Activated gamma-delta T cell treated with anti-CD3 and anti-CD28 coated beads, Interleukin-2, amount 50 U/mL, for 16 hours (primary cell): ENCODE data around the gene SIRT7.
A peak's percentile ranks its signal among the peaks of the same experiment; 100 is the strongest.

Source experiments
- DNase-seq: peaks from one replicate; pipeline ENCODE4 v3.0.0-alpha.2; 2020; ENCODE audit warnings: low read depth

SIRT7 gene

GRCh38 chr17:81931557-81932332 is 13.8 kb upstream of the SIRT7 start:
- no peak for DNase-seq

- no peak for DNase-seq
Observed at GRCh38 chr17:81931189-81931556, 13.2 kb upstream of the SIRT7 start.

- DNase-seq: no peak
Observed at GRCh38 chr17:81930142-81931125, 12.5 kb upstream of the SIRT7 start.

GRCh38 chr17:81929253-81930141 is 11.5 kb upstream of the SIRT7 start:
- no peak for DNase-seq

GRCh38 chr17:81928544-81929252 is 10.7 kb upstream of the SIRT7 start:
- DNase-seq: no peak

- DNase-seq: peak; percentile 82
Observed at GRCh38 chr17:81927653-81928543, 9.9 kb upstream of the SIRT7 start, which contains the start of gene MAFG. MAFG (minus strand) TSS chr17:81927735; CDS start chr17:81923185, 4,550 bp downstream.

- DNase-seq: no peak
Observed at GRCh38 chr17:81927152-81927652, 9.2 kb upstream of the SIRT7 start.

- peak; percentile 45 for DNase-seq
Observed at GRCh38 chr17:81926451-81927151, 8.6 kb upstream of the SIRT7 start.

GRCh38 chr17:81925860-81926450 is 8.0 kb upstream of the SIRT7 start:
- no peak for DNase-seq

- DNase-seq: no peak
Observed at GRCh38 chr17:81924557-81925532, 6.9 kb upstream of the SIRT7 start.

- DNase-seq: no peak
Observed at GRCh38 chr17:81923302-81924260, 5.6 kb upstream of the SIRT7 start.

GRCh38 chr17:81922566-81923301 is 4.8 kb upstream of the SIRT7 start:
- DNase-seq: no peak

GRCh38 chr17:81921996-81922565 is 4.1 kb upstream of the SIRT7 start:
- no peak for DNase-seq

GRCh38 chr17:81921537-81921862 is 3.5 kb upstream of the SIRT7 start:
- DNase-seq: no peak
